ENCODE measurements around the gene PRRG2. TPM values are rescaled to one million over a fixed set of nuclear protein-coding genes. Genes with fewer than 3 reads are reported as not detected.

PRRG2 gene
- total and polyA plus RNA-seq, 7 donors = 0.24 to 16.0 (median 0.89) TPM

DNA sequence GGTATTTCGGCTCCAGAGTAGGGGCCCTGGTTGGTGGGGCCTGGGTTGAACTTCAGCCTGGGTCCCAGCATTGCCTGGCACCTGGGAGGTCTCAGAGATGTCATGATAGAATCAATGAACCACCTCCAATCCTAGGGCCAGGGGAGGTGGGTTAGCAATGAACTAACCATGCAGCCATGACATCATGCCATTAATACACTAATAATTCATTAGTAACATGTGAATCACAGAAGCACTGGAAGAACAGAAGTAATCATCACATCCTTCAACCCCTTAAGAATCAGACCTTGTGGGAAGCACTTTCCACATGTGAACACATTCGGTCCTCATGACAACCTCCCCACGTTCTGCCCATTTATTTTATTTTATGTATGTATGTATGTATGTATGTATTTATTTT, 7.7 kb upstream of the PRRG2 start:
- 54 to 67% (median 54%) methylated on average over 3 of the region's 3 CpGs for WGBS, 3 donors
- peaks cover 57% of the 10 kb centered on the region for H3K4me1 ChIP-seq
- H3K36me3 ChIP-seq (ENCODE audit: insufficient read depth in 1 of 2, low read depth in 1 of 2) = peaks cover 2 to 28% of the 10 kb centered on the region in 2 donors
- ATAC-seq (peak in 2 of 4 donors; percentile 1 to 3), DNase-seq (no peak)
- intact Hi-C loops (cut with DNase I) = loop anchor here (5.0 to 10.0 kb wide), 2 partner anchors 101 to 104 kb away; partner anchors contain the start of gene PRMT1 (in 2 of the 2)
- peak overlapping the region; percentile 86 for H3K27ac ChIP-seq
- TF ChIP-seq, protein P1, sequence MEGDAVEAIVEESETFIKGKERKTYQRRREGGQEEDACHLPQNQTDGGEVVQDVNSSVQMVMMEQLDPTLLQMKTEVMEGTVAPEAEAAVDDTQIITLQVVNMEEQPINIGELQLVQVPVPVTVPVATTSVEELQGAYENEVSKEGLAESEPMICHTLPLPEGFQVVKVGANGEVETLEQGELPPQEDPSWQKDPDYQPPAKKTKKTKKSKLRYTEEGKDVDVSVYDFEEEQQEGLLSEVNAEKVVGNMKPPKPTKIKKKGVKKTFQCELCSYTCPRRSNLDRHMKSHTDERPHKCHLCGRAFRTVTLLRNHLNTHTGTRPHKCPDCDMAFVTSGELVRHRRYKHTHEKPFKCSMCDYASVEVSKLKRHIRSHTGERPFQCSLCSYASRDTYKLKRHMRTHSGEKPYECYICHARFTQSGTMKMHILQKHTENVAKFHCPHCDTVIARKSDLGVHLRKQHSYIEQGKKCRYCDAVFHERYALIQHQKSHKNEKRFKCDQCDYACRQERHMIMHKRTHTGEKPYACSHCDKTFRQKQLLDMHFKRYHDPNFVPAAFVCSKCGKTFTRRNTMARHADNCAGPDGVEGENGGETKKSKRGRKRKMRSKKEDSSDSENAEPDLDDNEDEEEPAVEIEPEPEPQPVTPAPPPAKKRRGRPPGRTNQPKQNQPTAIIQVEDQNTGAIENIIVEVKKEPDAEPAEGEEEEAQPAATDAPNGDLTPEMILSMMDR (IDR thresholded peaks at IDR 0.05) = no peak
- peak overlapping the region; percentile 7 for H3K4me3 ChIP-seq
- H3K27me3 ChIP-seq (ENCODE audit: insufficient read depth in 3 of 3, low read length in 2 of 3) = no peaks in the 10 kb centered on the region
- no peaks in the 10 kb centered on the region for H3K9me3 ChIP-seq

DNA sequence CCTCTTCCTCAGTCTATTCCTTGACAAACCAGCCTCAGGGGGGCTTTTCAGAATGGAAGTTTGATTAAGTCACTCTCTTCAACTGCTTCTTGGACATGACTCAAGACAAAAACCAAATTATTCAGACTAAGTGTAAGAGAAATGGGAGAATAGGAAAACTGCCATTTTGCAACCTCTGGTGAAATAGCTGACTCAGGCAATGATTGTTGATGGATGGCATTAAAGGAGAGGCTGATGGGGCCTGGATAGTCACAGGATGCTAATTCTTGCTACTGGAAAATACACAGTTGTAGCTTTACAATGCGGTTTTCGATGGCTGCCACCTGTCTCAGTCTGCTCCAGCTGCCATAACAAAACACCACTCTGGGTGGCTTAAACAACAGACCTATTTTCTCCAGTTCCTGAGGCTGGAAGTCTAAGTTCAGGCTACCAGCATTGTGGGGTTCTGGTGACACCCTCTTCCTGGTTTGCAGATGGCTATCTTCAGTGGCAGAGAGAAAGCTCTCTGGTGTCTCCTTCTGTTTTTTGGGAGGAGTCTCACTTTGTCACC, 6.8 kb upstream of the PRRG2 start:
- 38 to 69% (median 43%) methylated on average over 2 of the region's 2 CpGs for WGBS, 3 donors
- Histone ChIP-seq H3K4me1 (peaks cover 66% of the 10 kb centered on the region), H3K4me3 (no peak overlapping the region), H3K36me3 (ENCODE audit: insufficient read depth in 1 of 2, low read depth in 1 of 2) (peaks cover 2 to 28% of the 10 kb centered on the region in 2 donors), H3K27ac (peak overlapping the region; percentile 86), H3K9me3 (no peaks in the 10 kb centered on the region), H3K27me3 (ENCODE audit: insufficient read depth in 3 of 3, low read length in 2 of 3) (no peaks in the 10 kb centered on the region)
- TF ChIP-seq, protein P1 (IDR thresholded peaks at IDR 0.05) = no peak
- ATAC-seq (no peak), DNase-seq (no peak)
- intact Hi-C loops (cut with DNase I) = loop anchor here (5.0 to 10.0 kb wide), 2 partner anchors 101 to 103 kb away; partner anchors contain the start of gene PRMT1 (in 2 of the 2)

DNA sequence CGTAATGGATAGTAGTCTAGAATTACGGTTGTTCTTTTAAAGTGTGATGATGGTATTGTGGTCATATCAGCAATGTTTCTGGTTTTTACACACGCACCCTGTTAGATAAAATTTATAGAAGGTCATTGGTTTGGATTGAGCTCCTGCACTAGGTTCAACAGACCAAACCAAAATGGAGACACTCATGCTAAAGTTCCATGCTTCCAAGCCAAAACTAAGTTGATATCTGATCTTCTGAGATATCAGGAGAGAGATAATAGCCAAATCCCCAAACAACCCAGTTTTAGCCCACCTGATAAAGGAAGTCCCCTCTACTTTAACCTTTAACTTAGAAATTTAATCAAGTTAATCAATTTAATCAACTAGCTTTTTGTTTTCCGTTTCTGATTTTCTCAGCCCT, 1.9 kb upstream of the PRRG2 start:
- intact Hi-C loops (cut with DNase I) = loop anchor here in 1 of 2 donors (10.0 kb wide), 1 partner anchor 96 kb away; the partner anchor contains the start of gene PRMT1
- Histone ChIP-seq H3K4me3 (peak overlapping the region; percentile 88), H3K27me3 (ENCODE audit: insufficient read depth in 3 of 3, low read length in 2 of 3) (no peaks in the 10 kb centered on the region), H3K9me3 (no peaks in the 10 kb centered on the region), H3K36me3 (ENCODE audit: insufficient read depth in 1 of 2, low read depth in 1 of 2) (peaks cover 2 to 22% of the 10 kb centered on the region in 2 donors), H3K4me1 (peaks cover 34% of the 10 kb centered on the region), H3K27ac (peak overlapping the region; percentile 80)
- peak in 3 of 4 donors; percentile 5 to 27 (median 20) for ATAC-seq
- no peak for DNase-seq
- TF ChIP-seq, protein P1 (IDR thresholded peaks at IDR 0.05) = no peak
- WGBS, 3 donors = 41 to 50% (median 41%) methylated on average over 4 of the region's 4 CpGs

DNA sequence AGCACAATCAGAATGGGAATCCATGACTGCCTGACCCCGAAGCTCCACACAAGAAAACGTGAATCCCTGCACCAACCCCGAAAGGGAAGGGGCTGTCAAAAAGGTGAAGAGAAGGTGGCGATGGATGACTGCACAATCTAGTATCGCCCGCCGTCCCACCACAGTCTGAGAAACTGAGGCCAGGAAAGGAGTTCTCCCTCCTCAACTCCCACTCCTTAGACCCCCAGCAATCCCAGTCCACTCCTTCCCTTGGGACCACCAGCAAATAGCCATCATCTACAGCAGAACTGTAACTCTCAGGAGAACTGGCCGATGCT, 1.2 kb upstream of the PRRG2 start:
- Histone ChIP-seq H3K4me1 (peaks cover 30% of the 10 kb centered on the region), H3K27ac (peak overlapping the region; percentile 80), H3K27me3 (ENCODE audit: insufficient read depth in 3 of 3, low read length in 2 of 3) (no peaks in the 10 kb centered on the region), H3K4me3 (peak overlapping the region; percentile 88), H3K36me3 (ENCODE audit: insufficient read depth in 1 of 2, low read depth in 1 of 2) (peaks cover 0 to 16% of the 10 kb centered on the region in 2 donors), H3K9me3 (no peaks in the 10 kb centered on the region)
- intact Hi-C loops (cut with DNase I) = loop anchor here in 1 of 2 donors (10.0 kb wide), 1 partner anchor 95 kb away; the partner anchor contains the start of gene PRMT1
- ATAC-seq = peak; percentile 7 to 30 (median 20)
- no peak for DNase-seq
- TF ChIP-seq, protein P1 (IDR thresholded peaks at IDR 0.05) = no peak
- WGBS, 3 donors = 1 to 2% (median 2%) methylated on average over 8 of the region's 8 CpGs
